GM19455 (cell line): Measurements from ENCODE around the gene SLC66A1.

Experiments used
- ATAC-seq: cut with Tn5 transposase; IDR thresholded peaks from one replicate; pipeline ENCODE4 v1.9.1; 2021; ENCODE audit not compliant: unreplicated experiment

SLC66A1 gene

DNA sequence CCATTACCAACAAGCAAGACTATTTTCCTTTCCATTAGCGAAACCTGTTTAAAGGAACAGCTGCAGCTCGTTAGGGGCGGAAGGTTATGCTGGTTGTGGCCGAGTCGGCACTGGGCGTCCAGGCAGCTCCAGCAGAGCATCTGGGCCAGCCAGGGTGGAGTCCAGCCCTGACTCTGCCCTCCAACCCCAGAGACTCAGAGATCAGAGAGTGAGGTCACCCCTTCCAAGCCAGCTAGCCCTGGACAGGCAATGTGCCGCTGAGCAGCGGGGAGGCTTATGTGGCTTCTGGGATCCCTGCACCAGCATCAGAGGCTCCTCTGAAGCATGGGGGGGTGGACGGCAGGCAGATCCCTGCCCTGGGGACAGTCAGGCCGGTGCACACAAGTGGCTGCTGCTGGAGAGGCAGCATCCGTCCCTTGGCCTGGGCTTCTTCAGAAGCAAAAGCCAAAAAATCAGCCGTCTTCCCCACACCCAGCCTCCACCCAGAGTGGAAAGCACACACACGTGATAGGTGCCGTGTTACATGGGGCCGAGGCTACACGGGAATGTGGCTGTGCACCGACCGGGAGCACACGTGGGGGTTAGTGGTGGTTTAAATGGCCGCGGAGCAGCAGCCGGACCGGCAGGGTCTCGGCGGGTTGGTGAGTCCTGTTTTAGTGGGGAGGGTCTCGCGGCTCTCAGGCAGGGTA lies 30.1 kb downstream of the SLC66A1 start:
- ATAC-seq: no peak

DNA sequence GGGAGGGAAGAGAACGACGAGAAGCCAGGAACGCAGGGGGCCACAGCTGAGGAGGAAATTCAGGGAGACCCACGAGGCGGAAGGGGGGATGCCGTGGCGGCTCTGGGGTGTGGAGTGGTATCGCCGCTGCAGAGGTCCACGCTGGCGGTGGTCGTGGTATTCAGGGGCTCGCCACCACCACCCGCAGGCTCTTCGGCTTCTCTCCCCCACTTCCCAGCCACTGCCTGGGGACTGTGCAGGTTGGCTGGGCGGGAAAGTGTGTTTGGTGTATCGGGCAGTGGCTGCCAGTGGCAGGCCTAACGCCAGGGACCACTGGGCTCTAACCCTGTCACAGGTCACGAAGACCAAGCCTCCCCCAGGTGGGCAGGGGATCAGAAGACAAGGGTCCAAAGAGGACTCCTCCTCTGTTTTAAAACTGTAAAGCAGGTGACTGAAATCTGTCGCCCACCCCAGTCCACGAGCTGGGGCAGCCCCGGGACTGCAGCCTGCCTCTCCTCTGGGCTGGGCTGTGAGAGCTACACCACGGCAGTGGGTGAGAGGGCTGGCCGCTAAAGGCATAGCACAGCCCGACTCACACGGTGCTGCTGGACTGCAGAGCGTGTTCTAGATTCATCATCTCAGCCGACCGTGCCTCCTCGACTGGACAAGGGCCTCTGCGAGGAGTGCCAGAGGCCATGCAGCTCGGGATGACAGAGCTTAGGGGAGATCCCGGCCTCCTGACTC lies 30.9 kb downstream of the SLC66A1 start:
- no peak for ATAC-seq

DNA sequence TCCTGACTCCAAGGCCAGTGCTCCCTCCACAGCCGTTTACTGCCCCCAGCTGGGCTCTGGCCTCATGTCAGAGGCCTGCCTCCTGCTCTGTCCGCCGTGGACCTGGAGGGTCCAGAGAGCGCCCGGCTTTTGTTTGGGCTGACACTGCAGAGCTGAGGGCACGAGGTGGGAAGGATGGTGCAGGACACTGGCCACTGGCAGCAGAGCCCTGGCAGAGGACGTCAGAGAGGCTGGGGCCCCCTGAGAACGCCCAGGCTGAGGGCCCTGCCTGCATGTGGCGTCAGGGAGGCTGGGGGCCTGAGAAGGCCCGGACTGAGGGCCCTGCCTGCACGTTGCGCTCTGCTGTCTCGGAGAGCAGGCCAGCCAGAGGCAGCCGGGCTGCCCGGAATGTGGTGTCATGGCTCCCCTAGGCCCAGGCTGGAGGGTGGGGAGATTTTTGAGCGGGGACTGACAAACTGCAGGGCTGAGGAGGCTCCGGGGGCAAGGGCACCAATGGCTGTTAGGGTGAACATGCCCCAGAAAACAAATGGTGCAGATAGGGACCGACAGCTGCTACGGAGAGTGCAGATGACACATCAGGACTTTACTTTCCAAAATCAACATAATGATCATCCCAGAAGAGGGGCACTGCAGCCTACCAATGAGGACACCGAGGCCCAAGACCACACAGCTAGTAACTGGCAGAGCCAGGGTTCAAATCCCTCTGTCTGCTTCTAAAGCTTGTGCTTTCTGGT lies 31.7 kb downstream of the SLC66A1 start:
- ATAC-seq: no peak

DNA sequence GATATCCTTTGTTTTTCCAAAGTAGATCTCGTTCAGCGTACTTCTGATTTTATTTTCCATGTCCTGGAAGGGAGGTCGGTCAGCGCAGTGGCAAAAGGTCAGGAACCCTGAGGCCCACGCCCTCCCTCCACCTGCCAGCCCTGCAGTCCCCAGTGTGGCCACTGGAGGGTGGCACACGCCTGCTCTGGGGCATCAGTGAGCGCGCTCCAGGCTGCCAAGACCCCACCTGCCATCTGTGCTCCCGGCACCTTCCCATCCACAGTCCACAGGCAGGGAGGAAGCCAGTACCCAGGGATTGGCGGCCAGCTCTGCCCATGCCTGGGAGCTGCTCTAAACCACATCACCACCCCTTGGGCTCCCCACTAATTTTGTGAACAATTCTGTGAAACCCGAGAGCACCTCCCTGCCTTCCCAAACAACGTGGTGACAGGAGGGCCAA lies 32.3 kb downstream of the SLC66A1 start:
- ATAC-seq: no peak

DNA sequence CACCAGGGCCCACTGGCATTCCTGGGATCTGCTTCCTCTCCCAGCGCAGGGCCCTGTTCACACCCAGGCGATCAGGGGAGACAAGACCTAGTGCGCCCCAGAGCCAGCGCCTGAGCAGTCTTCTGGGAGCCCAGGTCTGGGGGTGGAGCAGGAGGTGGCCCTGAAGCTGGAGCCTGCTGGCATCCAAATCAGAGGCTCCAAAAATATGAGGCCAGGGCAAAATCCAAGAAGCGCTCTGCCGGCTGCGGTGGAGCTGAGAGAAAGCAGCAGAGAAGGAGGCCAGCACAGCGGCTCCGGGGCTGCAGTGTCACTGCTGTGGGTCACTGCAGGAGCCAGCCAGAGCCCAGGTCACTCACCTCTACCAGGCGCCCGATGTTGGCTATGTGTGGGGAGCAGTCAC lies 32.7 kb downstream of the SLC66A1 start:
- ATAC-seq: no peak

DNA sequence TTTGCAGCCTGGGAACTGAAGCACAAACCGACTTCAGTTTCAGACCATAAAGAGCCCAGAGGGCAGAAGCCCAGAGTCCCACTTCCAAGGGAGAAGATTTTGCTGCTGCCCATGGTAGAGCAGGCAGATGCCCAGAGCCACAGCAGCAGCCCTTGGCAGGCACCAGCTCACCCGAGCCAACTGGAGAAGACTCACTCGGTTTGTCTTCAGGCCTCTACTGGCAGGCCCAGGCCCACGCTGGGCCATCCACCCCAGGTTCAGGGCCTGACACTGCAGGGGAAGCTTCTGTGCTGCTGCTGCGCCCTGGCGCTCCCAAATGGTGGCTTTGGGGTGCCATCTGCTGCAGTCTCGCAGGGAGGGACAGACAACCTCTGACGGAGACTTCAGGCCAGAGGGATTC lies 33.3 kb downstream of the SLC66A1 start:
- ATAC-seq: no peak

DNA sequence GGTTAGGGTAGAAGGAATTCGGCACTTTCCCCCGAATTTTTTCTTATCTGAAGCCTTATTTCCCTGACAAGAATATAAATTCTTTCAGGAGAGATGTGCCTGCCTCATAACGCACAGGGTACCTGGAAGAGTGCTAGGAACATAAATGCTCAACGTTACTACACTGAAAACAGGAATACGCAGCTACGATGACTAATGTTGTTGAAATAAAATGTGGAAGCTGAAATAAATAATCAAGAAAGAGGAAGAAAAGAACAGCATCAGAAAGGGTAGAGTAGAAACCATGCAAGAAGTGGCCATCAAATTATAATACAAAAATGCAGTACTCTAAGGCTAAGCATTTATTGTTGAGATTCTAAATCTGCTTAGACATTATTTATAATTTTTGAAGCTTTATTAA lies 33.9 kb downstream of the SLC66A1 start:
- no peak for ATAC-seq

DNA sequence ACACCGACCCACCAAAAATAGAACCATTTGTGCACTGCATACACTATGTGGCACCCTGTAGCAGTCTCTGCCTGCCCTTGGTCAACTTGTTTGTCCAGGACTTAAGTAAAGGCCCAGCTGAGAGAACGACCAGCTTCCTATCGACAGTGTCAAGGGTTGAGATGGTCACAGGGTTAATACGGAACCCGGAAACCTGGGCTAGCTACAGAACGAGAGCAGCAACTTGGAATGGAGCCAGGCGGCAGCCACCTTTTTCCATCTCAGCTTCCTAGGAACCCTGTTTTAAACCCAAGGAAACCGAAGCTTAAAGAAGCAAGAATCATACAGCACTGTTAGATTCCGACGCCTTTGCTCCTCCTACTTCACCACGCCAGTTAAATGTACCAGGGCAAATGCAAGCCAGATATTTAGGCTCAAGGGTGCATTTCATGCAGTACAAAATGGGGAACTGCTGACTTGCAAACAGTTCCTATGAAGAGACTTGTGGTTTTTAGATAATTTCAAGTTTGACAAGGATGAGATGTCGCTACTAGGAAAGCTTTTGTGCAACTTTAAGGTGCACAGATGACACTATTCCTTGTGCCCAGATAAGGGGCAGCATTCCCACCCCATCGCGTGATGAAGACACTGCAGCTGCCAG lies 35.5 kb downstream of the SLC66A1 start:
- no peak for ATAC-seq

DNA sequence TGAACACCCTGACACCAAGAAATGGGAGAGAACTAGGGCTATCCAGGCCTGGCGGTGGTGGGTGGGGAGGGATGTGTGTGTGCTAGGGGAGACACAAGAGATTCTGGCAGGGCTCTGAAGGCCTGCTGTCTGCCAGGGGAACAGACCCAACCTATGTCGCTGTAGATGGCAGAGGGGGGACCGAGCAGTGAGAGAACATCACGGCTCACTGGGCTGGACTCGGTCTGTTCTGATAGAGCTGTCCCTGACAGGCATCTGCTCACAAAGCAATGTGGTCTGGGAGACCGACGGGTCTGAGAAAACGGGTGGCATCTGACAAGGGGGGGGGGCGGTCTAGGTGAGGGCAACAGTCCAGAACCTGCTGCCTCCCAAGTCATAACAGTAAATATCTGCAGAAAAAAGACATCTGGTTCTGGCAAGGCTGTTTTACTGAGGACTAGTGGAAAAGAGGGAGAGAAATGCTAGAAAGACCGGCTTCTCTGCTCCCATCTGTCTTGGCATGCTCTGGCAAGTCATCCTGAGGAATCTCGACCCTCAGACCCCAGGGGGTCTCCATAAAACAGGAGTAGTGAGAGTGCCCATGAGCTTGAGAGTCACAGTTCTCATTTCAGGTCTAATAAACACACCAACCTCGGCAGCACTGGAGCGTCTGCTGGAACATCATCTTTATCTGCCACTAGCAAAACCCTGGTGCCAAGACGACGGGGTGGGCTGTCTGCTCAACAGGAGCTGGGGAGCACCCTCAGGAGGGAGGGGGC lies 36.5 kb downstream of the SLC66A1 start:
- no peak for ATAC-seq

DNA sequence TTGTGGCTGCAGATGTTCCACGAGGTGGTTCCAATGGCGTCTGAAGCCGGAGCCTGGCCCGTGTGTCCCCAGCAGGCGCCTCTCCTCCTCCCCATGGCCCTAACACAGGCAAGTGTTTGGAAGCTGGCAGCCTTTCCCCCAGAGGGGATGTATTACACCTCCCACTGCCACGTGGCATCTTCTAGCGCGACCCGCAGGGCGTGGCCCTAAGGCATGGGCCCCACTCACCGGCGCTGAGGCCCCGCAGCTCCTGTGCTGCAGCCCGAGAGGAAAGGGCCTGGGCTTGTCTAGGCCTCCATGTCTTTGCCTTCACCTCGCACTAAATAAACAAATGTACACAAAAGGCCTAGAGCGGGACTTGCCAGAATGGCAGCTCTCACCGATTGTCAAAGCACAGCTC lies 37.9 kb downstream of the SLC66A1 start:
- no peak for ATAC-seq

DNA sequence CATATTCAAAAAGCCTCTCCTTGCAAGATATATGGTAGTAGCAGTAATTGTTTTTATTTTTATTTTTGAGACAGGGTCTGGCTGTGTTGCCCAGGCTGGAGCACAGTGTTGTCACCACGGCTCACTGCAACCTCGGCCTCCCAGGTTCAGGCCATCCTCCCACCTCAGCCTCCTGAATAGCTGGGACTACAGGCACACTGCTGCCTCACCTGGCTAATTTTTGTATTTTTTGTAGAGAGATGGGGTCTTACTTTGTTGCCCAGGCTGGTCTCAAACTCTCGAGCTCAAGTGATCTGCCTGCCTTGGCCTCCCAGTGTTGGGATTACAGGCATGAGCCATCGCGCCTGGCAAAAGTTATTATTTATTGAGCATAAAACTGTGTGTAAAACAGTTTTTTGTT lies 38.4 kb downstream of the SLC66A1 start:
- ATAC-seq: no peak

DNA sequence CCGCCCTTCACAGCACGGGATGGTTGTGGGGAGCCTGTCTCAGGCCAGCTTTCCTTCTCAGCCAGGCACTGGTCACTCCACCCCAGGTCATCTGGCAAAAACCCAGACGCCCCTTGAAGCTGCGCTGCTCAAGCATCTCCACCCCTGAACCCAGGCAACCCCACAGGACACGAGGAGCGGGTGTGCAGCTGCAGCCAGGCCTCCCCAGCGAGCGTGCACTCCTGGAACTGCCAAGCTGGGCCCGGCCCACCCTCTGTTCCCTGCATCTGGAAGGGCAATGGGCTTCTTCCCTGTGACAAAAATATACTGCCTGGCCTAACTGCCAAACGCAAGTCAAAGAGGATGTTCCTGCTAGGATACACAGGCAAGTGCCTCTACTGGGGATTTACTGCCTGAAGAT lies 39.7 kb downstream of the SLC66A1 start:
- no peak for ATAC-seq

DNA sequence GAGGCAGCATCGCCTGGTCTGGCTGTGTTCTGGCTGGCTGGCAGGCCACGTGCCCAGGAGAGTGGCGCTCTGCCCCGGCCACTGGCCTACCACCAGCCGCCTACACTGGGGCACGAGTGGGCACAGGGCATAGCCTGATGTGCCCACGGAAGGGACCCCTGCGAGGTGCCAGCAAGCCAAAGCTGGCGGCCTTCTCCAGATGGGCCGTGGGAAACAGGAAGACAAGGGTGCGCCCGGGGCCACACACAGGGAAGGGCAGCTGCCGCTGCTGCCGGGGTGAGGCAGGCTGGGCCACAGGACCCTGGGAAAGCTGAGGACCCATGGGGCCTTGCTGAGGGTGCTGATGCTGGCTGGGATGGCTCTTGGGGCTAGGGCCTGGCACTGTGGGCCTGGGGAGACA lies 40.7 kb downstream of the SLC66A1 start:
- ATAC-seq: no peak

DNA sequence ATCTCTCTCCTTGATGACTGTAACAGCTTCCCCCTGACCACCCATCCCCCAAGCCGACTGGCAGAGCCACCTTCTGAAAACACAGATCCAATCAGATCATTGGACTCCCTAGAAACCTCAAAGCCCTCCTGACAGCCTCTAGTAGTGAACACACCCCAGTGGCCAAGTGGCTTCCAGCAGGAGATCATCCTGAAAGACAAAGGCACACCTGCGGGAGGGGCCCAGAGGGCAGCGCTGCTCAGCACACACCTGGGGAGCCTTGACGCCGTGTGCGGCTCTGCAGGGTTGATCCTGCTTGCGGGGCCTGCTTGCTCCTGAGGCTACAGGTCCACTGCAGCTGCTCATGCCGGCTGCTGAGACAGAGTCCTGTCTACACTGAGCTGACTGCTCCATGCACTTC lies 41.5 kb downstream of the SLC66A1 start:
- no peak for ATAC-seq

DNA sequence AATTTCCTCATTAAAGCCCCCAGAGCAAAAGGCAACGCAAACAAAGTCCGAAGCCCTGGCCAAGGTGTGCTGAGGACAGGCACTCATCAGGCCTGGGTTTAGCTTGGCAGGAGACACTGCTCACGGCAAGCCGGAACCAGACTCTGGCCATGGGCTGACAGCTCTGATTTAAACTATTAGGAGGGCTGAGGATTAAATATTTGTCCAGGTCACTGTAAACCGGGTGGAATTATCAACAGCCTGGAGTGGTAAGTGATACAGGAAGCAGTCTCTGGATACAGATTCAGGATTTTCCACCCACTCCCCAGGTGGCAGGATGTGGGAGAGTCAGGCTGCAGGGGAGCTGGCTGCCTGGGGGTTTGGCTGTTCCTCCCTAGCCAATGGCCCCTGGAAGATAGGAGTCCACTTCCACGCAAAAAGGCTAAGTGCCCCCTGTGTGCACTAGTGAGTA lies 42.4 kb downstream of the SLC66A1 start:
- ATAC-seq: no peak

DNA sequence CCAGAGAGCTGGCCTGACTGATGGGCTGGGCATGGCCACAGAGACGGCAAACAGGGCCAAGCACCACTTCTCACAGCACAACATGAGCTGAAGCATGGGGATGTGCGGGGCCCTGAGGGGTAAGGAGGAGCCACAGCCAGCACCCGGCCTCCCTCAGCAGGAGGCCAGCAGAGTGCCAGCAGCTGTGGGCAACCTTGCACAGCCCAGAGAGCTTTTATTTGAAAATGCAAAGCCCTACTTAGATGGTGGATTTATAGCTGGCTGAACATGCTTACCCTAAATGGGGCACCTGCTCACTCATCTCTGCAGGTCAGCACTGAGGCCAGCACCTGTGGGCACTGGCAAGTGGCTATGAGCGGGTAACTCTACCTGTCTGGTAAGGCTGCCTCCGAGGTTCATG lies 44.1 kb downstream of the SLC66A1 start:
- ATAC-seq: no peak

DNA sequence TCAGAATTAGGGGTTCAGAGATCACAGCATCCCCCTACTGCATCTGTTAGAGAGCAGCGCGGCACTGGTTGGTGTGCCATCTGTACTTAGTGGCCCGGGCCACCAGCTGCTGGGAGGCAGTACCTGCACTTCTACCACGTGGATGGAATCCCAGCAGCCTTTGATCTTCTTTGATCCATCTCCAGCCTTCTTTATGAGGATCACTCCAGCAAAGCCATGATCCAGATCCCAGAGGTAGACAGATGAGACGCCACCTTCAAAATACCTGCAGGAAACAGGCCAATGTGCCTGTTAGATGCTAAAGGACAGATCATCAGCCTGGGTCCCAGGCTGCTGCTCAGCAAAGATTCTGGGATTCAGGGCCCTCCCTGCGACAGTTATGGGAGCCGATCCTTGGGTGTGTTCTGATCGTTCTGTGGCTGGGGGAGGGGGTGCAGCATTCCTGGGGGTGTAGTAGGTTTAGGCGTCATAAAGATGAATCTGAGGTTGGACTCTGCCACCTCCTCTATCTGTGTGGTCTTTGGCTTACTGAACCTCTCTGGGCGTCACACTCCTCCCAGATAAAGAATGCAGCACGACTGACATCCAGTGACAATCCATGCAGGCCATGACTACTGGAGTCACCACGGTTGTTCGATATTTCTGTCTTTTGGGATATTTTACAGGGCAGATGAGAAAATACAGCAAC lies 45.3 kb downstream of the SLC66A1 start:
- ATAC-seq: no peak

DNA sequence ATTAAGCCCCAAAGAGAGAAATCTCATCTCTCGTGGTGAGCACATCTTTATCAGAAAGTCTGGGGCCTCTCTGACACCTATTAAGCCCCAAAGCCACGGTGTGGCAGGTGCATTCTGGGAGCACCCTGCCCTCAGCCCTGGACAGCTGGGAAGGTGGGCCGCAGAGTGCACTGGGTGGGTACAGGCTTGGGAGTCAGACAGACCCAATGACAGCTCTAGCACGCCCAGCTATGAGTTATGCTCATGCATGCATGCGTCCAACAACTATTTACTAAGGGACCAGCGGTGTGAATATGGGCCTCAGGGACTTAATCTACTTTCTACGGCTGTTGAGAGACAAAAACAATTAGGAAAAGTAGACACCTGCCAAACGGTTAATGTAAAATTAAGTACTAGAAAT lies 46.6 kb downstream of the SLC66A1 start:
- ATAC-seq: no peak

DNA sequence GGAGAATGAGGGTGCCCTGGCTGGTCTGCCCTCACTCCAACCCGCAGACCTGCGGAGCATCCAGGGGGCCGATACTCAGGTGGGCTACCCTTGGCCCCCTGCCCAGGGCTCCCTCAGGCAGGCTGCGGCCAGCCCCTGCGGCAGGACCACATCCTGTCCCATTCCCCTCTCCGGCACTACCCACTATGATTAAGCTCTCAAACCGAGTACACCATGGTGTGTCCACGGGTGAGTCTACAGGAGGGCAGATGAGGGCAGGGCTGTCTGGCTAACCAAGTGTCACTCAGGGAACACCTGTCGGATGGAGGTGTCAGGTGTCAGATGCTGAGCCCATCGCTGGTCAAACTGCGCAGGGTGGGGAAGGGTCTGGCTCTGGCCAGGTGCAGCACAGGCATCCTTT lies 47.2 kb downstream of the SLC66A1 start:
- no peak for ATAC-seq

DNA sequence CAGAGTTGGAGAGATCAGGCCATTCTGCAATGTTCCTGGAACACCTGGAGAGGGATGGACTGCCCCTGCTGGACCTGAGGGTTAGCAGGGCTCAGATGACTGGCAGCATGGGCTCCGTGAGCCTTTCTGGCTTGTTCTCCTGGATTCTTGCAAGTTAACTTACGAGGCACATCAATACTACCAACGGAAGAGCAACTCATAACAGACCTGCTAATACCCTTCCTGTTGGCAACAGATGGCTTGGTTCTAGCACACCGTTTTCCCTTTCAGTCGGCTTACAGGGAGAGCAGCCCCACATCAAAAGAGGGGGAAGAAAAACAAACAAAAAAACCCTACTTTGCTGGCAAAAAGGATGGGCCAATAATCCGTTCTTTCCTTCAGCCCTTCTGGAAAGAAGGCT lies 47.9 kb downstream of the SLC66A1 start:
- no peak for ATAC-seq
